K562 (cell line): ENCODE data around the gene MAGI2. TPM values are rescaled to one million over a fixed set of nuclear protein-coding genes. Genes with fewer than 3 reads are reported as not detected.

ENCODE experiments used
- ATAC-seq: fragments of 200-7000 bp; cut with Tn5 transposase; 3 replicates; pipeline ENCODE4 v1.9.1; 2020; ENCODE audit warnings: moderate library complexity
- BruUV-seq: library from RNA; stranded (reverse); fragments of 400-500 nt; replicated peaks from 2 replicates; lab custom pipeline; 2021; lab: Mats Ljungman, UMichigan
- CTCF ChIA-PET: fragments of 300-600 bp; formaldehyde crosslinking; extraction: SDS; loops from one replicate; lab custom pipeline; 2021; ENCODE audit warnings: low intra/inter-chr PET ratio; lab: Yijun Ruan, JAX
- POLR2A ChIA-PET: fragments of 300-600, 350-650 bp; sonication (Branson Sonifier 250); formaldehyde crosslinking; extraction: SDS; loops from one replicate; lab custom pipeline; 2021; ENCODE audit warnings: antibody characterized with exemption, inconsistent platforms; lab: Yijun Ruan, JAX
- DNase-seq, 4 experiments: peaks; one replicate each; pipeline versions ENCODE4 v3.0.0 to v3.0.0-alpha.2; 2011 to 2018; ENCODE audit warnings: low spot score in 3 of 4, mixed read lengths in 3 of 4; ENCODE audit errors: extremely low read depth in 1 of 4
- FAIRE-seq: peaks from 2 replicates; lab custom pipeline; 2011; peaks lifted over from hg19 to GRCh38; lab: Jason Lieb, UNC
- H2AFZ ChIP-seq: 2 replicates; pipeline ENCODE4 v1.6.0; 2011; ENCODE audit warnings: low read depth, low read length, control low read depth, inconsistent platforms
- H3K27ac ChIP-seq: fragments of 200-600 bp; 3 replicates; pipeline ENCODE4 v1.8.0; 2011; ENCODE audit warnings: low read depth, mild to moderate bottlenecking, control low read depth, inconsistent platforms, low read length, moderate library complexity, mixed read lengths; ENCODE audit errors: extremely low read depth
- H3K27me3 ChIP-seq, 2 experiments: fragments of 300-600 bp in 1 of 2; 2 replicates in 1 of 2; 3 replicates in 1 of 2; pipeline versions ENCODE4 v1.6.0 to v1.8.0; 2011; ENCODE audit warnings: inconsistent platforms in 2 of 2, low read length in 2 of 2, mild to moderate bottlenecking in 1 of 2, mixed read lengths in 1 of 2, moderate library complexity in 1 of 2; ENCODE audit not compliant: control insufficient read depth in 2 of 2, insufficient read depth in 2 of 2
- H3K36me3 ChIP-seq: fragments of 300-600 bp; 3 replicates; pipeline ENCODE4 v1.8.0; 2011; ENCODE audit warnings: mild to moderate bottlenecking, low read length, inconsistent platforms; ENCODE audit not compliant: control insufficient read depth, insufficient read depth
- H3K4me1 ChIP-seq, 2 experiments: fragments of 200-600 bp in 1 of 2; replicated peaks in 1 of 2; 2 replicates in 1 of 2; 3 replicates in 1 of 2; pipeline versions ENCODE4 v1.5.1 to v1.8.0; 2011; ENCODE audit warnings: inconsistent platforms in 2 of 2, low read length in 2 of 2, mild to moderate bottlenecking in 1 of 2, mixed read lengths in 1 of 2, moderate library complexity in 1 of 2; ENCODE audit not compliant: control insufficient read depth in 2 of 2, insufficient read depth in 2 of 2
- H3K4me2 ChIP-seq: 2 replicates; pipeline ENCODE4 v1.6.1; 2011; ENCODE audit warnings: low read length, control low read depth, inconsistent platforms, mixed read lengths; ENCODE audit not compliant: insufficient read depth
- H3K4me3 ChIP-seq: fragments of 200-600 bp; sonication (generic), shearing (Covaris generic); 2 replicates; pipeline ENCODE4 v1.5.1; 2016; ENCODE audit warnings: control low read depth, inconsistent platforms
- H3K79me2 ChIP-seq: fragments of 200-600 bp; 3 replicates; pipeline ENCODE4 v1.8.0; 2011; ENCODE audit warnings: low read length, inconsistent platforms; ENCODE audit not compliant: control insufficient read depth, insufficient read depth
- H3K9ac ChIP-seq, 2 experiments: 2 replicates each; pipeline versions ENCODE4 v1.6.0 to v1.6.1; 2011; ENCODE audit warnings: low read depth in 2 of 2, low read length in 2 of 2, control low read depth in 1 of 2, inconsistent platforms in 1 of 2, mild to moderate bottlenecking in 1 of 2, mixed read lengths in 1 of 2; ENCODE audit not compliant: insufficient read depth in 1 of 2
- H3K9me1 ChIP-seq: one replicate; pipeline ENCODE4 v1.6.0; 2011; ENCODE audit warnings: inconsistent platforms, mild to moderate bottlenecking, low read length, moderate library complexity; ENCODE audit not compliant: control insufficient read depth, insufficient read depth
- H3K9me3 ChIP-seq: replicated peaks from 2 replicates; pipeline ENCODE4 v1.5.1; 2011; ENCODE audit warnings: low read depth, low read length, inconsistent platforms; ENCODE audit not compliant: control insufficient read depth, insufficient read depth
- H4K20me1 ChIP-seq: replicated peaks from 2 replicates; pipeline ENCODE4 v1.6.1; 2011; ENCODE audit warnings: low read length, inconsistent platforms, mixed read lengths; ENCODE audit not compliant: control insufficient read depth, insufficient read depth
- ARHGAP35 ChIP-seq: fragments of 450-650 bp; IDR thresholded peaks from 2 replicates; pipeline ENCODE4 v1.6.1; 2018; ENCODE audit not compliant: partially characterized antibody
- CAMTA2 ChIP-seq: fragments of 250-450 bp; sonication (Bioruptor Pico); conservative IDR thresholded peaks from 2 replicates; pipeline ENCODE4 v1.5.1; 2022
- POLR2AphosphoS2 ChIP-seq: IDR thresholded peaks from 2 replicates; pipeline ENCODE4 v1.6.1; 2012; ENCODE audit warnings: low read length, improper control_type of control experiment
- USF2 ChIP-seq: sonication (generic); formaldehyde crosslinking; IDR thresholded peaks from 2 replicates; pipeline ENCODE4 v1.5.0; 2020; ENCODE audit warnings: missing genetic modification reagents
- ZNF175 ChIP-seq: fragments of 200-800 bp; sonication (Bioruptor generic); IDR thresholded peaks from 2 replicates; pipeline ENCODE4 v1.6.1; 2016; ENCODE audit warnings: low read depth, mild to moderate bottlenecking, missing genetic modification characterization, missing compliant biosample characterization
- ZNF263 ChIP-seq: sonication (generic); formaldehyde crosslinking; IDR thresholded peaks from 2 replicates; pipeline ENCODE4 v1.8.0; 2022; ENCODE audit warnings: mild to moderate bottlenecking, missing genetic modification reagents, borderline replicate concordance
- WGBS: fragments of 100-300 bp; shearing (Covaris generic); methylation state at CpG from one replicate; pipeline ENCODE4 v1.1.6; 2016; ENCODE audit warnings: low coverage, mixed read lengths; ENCODE audit not compliant: insufficient coverage; ENCODE audit errors: missing lambda C conversion rate; 5-methylcytosine and 5-hydroxymethylcytosine counted together
- in situ Hi-C: fragments of 300-500 bp; cut with MboI; formaldehyde crosslinking; loops from 4 replicates; pipeline ENCODE4 v1.15.0; 2018; ENCODE audit warnings: inconsistent platforms, mixed read lengths
- intact Hi-C: fragments of 100-400 bp; cut with micrococcal nuclease; formaldehyde crosslinking; loops from 2 replicates; pipeline ENCODE4 v1.14.2; 2022
- polyA plus RNA-seq, 8 experiments: library from polyadenylated mRNA; depleted of rRNA in 4 of 8; stranded (reverse) in 5 of 8; unstranded in 3 of 8; fragments of >200 nt; fragmentation: Nextera tagmentation in 2 of 8; fragmentation: Illumina TruSeq in 1 of 8; extraction: Ambion mirVana in 2 of 8; extraction: Trizol in 1 of 8; gene quantifications; 2 replicates each; pipeline versions ENCODE4 v1.2.1 to v1.2.3, GENCODE V29; 2011 to 2014; ENCODE audit warnings: inconsistent platforms in 1 of 8, missing spikeins in 1 of 8
- total RNA-seq, 7 experiments: library from RNA; depleted of rRNA in 6 of 7; stranded (reverse); fragments of >200 nt in 6 of 7; fragmentation: Illumina TruSeq in 2 of 7; extraction: Trizol in 2 of 7; gene quantifications; 2 replicates each; pipeline versions ENCODE4 v1.2.1 to v1.2.3, GENCODE V29; 2011 to 2021; ENCODE audit warnings: low replicate concordance in 1 of 7
- TF ChIP-seq, protein P1 (sequence below): fragments of 450-650 bp; IDR thresholded peaks from 2 replicates; pipeline ENCODE4 v1.6.1; 2014; ENCODE audit warnings: low read depth, mild to moderate bottlenecking, moderate library complexity, borderline replicate concordance
- TF ChIP-seq, protein P2 (sequence below): fragments of 450-650 bp; formaldehyde crosslinking; IDR thresholded peaks from 2 replicates; pipeline ENCODE4 v1.4.0; 2020; ENCODE audit warnings: mild to moderate bottlenecking, moderate library complexity
- TF ChIP-seq, protein P3 (sequence below): fragments of 450-650 bp; IDR thresholded peaks from 2 replicates; pipeline ENCODE4 v1.6.1; 2016; ENCODE audit warnings: low read depth

MAGI2 gene
- total and polyA plus RNA-seq, 9 of the 15 experiments (the other 6 are each of a cell fraction or from before 2014, with no cell fraction given) = 0.27 to 1.4 (median 0.70) TPM

DNA sequence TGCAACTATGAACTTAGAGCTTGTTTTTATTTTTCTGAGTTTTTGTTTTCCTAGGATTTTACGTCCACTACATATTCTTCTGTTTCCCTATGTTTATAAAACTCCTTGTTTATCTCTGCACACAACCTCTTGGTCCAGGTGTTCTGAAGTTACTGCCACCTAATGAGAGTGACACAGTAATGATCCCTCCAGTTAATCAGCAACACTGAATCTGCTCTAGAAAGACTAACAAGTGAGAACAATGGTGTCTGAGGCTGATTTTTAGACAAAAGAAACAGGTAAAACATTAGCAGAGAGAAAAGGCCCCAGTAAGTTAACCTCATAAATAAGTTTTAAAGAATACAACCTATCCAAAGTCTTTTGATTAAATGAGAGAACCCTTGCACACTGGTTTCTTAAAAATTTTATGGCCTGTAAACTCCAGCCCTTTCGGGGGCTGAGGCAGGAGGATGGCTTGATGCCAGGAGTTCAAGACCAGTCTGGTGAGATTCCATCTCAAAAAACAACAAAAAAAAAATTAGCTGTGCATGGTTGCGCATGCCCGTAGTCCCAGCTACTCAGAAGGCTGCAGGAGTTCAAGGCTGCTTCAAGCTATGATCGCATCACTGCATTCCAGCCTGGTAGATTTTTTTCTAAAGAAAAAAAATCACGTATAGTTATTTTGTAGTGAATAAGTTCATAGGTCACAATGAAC lies 397.6 kb downstream of the MAGI2 start:
- no peak for ATAC-seq
- no peaks in the 10 kb centered on the region for H3K9me1 ChIP-seq
- no TSS peak for BruUV-seq
- H3K27me3 ChIP-seq = no peaks in the 10 kb centered on the region
- H3K79me2 ChIP-seq = no peaks in the 10 kb centered on the region
- intact Hi-C loops (no loop called here), in situ Hi-C loops (no loop called here)
- no peaks in the 10 kb centered on the region for H3K9me3 ChIP-seq
- FAIRE-seq = no peak
- H3K27ac ChIP-seq = no peak overlapping the region
- DNase-seq = no peak
- no peaks in the 10 kb centered on the region for H3K36me3 ChIP-seq
- 1% methylated on average over 6 of the region's 6 CpGs for WGBS
- no peak overlapping the region for H2AFZ ChIP-seq
- POLR2A ChIA-PET = no interaction called here
- H3K4me2 ChIP-seq = no peak overlapping the region
- H4K20me1 ChIP-seq = no peaks in the 10 kb centered on the region
- CTCF ChIA-PET = no interaction called here
- no peaks in the 10 kb centered on the region for H3K4me1 ChIP-seq
- H3K4me3 ChIP-seq = no peak overlapping the region
- H3K9ac ChIP-seq = no peak overlapping the region
- no peak for TF ChIP-seq ARHGAP35
- TF ChIP-seq, protein P1, sequence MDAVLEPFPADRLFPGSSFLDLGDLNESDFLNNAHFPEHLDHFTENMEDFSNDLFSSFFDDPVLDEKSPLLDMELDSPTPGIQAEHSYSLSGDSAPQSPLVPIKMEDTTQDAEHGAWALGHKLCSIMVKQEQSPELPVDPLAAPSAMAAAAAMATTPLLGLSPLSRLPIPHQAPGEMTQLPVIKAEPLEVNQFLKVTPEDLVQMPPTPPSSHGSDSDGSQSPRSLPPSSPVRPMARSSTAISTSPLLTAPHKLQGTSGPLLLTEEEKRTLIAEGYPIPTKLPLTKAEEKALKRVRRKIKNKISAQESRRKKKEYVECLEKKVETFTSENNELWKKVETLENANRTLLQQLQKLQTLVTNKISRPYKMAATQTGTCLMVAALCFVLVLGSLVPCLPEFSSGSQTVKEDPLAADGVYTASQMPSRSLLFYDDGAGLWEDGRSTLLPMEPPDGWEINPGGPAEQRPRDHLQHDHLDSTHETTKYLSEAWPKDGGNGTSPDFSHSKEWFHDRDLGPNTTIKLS = no peak
- TF ChIP-seq, protein P2, sequence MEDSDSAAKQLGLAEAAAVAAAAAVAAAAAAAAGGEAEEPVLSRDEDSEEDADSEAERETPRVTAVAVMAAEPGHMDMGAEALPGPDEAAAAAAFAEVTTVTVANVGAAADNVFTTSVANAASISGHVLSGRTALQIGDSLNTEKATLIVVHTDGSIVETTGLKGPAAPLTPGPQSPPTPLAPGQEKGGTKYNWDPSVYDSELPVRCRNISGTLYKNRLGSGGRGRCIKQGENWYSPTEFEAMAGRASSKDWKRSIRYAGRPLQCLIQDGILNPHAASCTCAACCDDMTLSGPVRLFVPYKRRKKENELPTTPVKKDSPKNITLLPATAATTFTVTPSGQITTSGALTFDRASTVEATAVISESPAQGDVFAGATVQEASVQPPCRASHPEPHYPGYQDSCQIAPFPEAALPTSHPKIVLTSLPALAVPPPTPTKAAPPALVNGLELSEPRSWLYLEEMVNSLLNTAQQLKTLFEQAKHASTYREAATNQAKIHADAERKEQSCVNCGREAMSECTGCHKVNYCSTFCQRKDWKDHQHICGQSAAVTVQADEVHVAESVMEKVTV (CRISPR knock-in tag) = no peak
- TF ChIP-seq, protein P3, sequence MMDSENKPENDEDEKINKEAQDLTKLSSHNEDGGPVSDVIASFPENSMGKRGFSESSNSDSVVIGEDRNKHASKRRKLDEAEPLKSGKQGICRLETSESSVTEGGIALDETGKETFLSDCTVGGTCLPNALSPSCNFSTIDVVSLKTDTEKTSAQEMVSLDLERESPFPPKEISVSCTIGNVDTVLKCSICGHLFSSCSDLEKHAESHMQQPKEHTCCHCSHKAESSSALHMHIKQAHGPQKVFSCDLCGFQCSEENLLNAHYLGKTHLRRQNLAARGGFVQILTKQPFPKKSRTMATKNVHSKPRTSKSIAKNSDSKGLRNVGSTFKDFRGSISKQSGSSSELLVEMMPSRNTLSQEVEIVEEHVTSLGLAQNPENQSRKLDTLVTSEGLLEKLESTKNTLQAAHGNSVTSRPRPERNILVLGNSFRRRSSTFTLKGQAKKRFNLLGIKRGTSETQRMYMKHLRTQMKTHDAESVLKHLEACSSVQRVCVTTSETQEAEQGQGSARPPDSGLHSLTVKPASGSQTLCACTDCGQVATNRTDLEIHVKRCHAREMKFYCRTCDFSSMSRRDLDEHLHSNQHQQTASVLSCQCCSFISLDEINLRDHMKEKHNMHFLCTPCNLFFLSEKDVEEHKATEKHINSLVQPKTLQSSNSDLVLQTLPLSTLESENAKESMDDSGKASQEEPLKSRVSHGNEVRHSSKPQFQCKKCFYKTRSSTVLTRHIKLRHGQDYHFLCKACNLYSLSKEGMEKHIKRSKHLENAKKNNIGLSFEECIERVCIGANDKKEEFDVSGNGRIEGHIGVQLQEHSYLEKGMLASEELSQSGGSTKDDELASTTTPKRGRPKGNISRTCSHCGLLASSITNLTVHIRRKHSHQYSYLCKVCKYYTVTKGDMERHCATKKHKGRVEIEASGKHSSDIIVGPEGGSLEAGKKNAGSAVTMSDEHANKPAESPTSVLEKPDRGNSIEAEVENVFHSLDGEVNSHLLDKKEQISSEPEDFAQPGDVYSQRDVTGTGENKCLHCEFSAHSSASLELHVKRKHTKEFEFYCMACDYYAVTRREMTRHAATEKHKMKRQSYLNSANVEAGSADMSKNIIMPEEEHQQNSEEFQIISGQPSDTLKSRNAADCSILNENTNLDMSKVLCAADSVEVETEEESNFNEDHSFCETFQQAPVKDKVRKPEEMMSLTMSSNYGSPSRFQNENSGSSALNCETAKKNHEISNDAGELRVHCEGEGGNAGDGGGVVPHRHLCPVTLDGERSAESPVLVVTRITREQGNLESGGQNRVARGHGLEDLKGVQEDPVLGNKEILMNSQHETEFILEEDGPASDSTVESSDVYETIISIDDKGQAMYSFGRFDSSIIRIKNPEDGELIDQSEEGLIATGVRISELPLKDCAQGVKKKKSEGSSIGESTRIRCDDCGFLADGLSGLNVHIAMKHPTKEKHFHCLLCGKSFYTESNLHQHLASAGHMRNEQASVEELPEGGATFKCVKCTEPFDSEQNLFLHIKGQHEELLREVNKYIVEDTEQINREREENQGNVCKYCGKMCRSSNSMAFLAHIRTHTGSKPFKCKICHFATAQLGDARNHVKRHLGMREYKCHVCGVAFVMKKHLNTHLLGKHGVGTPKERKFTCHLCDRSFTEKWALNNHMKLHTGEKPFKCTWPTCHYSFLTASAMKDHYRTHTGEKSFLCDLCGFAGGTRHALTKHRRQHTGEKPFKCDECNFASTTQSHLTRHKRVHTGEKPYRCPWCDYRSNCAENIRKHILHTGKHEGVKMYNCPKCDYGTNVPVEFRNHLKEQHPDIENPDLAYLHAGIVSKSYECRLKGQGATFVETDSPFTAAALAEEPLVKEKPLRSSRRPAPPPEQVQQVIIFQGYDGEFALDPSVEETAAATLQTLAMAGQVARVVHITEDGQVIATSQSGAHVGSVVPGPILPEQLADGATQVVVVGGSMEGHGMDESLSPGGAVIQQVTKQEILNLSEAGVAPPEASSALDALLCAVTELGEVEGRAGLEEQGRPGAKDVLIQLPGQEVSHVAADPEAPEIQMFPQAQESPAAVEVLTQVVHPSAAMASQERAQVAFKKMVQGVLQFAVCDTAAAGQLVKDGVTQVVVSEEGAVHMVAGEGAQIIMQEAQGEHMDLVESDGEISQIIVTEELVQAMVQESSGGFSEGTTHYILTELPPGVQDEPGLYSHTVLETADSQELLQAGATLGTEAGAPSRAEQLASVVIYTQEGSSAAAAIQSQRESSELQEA = no peak
- TF ChIP-seq POLR2AphosphoS2 = no peak
- TF ChIP-seq USF2 (CRISPR knock-in tag) = no peak
- no peak for TF ChIP-seq ZNF175 (CRISPR knock-in tag)
- no peak for TF ChIP-seq ZNF263 (CRISPR knock-in tag)
- no peak for TF ChIP-seq CAMTA2 (CRISPR knock-in tag)
